Endometrial microvascular endothelial cells (primary cell): ENCODE data around the gene PRAME. TPM values are rescaled to one million over a fixed set of nuclear protein-coding genes. Genes with fewer than 3 reads are reported as not detected.
"Not testable (repeated sequence)": the region's sequence is repeated elsewhere in the genome, so short reads cannot be mapped to it uniquely, and the experiment has no call there.

ENCODE experiments used
- in situ Hi-C: cut with HindIII; loops from 2 replicates; pipeline ENCODE4 v1.10.0; 2017; ENCODE audit warnings: low sequenced_read_pairs, low pct_unique_long_range_greater_than_20kb; ENCODE audit errors: inconsistent ontology term
- total RNA-seq: library from RNA; depleted of rRNA; stranded (reverse); fragments of >200 nt; gene quantifications from one replicate; pipeline ENCODE4 v1.2.3, GENCODE V29; 2015; ENCODE audit errors: inconsistent ontology term

Gene PRAME
- total RNA-seq, 1 donor from 2014 or later: not detected

- in situ Hi-C loops: no loop called here
Observed at GRCh38 chr22:22583030-22583429, 24.0 kb upstream of the PRAME start.

- in situ Hi-C loops: not testable (repeated sequence)
Observed at GRCh38 chr22:22581524-22581923, 22.5 kb upstream of the PRAME start.

- in situ Hi-C loops: no loop called here
Observed at GRCh38 chr22:22579869-22580604, 21.0 kb upstream of the PRAME start.

- in situ Hi-C loops: no loop called here
Observed at GRCh38 chr22:22578702-22579424, 19.8 kb upstream of the PRAME start.

GRCh38 chr22:22576989-22577427, 17.9 kb upstream of the PRAME start:
- in situ Hi-C loops: no loop called here

GRCh38 chr22:22576244-22576988, 17.4 kb upstream of the PRAME start:
- in situ Hi-C loops: no loop called here

GRCh38 chr22:22574361-22574760, 15.3 kb upstream of the PRAME start:
- in situ Hi-C loops: no loop called here

- in situ Hi-C loops: no loop called here
Observed at GRCh38 chr22:22573047-22573889, 14.2 kb upstream of the PRAME start.

GRCh38 chr22:22571862-22572261, 12.8 kb upstream of the PRAME start:
- in situ Hi-C loops: no loop called here

GRCh38 chr22:22571429-22571828, 12.4 kb upstream of the PRAME start:
- in situ Hi-C loops: no loop called here

GRCh38 chr22:22569218-22569617, 10.2 kb upstream of the PRAME start:
- in situ Hi-C loops: no loop called here

- in situ Hi-C loops: no loop called here
Observed at GRCh38 chr22:22565981-22566380, 6.9 kb upstream of the PRAME start.

GRCh38 chr22:22558071-22558971, 744 bp downstream of the PRAME start:
- in situ Hi-C loops: no loop called here

- in situ Hi-C loops: no loop called here
Observed at GRCh38 chr22:22556995-22557925, 1.8 kb downstream of the PRAME start.

GRCh38 chr22:22556578-22556977, 2.5 kb downstream of the PRAME start:
- in situ Hi-C loops: no loop called here

- in situ Hi-C loops: no loop called here
Observed at GRCh38 chr22:22555596-22555995, 3.5 kb downstream of the PRAME start.
